Mesothelial cell of epicardium (in vitro differentiated cells): ENCODE measurements around the gene ARFGEF3. TPM values are rescaled to one million over a fixed set of nuclear protein-coding genes. Genes with fewer than 3 reads are reported as not detected.

Source experiments
- DNase-seq, 2 experiments: peaks; one replicate each; pipeline ENCODE4 v3.0.0; 2021; ENCODE audit warnings: low spot score in 2 of 2; ENCODE audit not compliant: unreplicated experiment in 2 of 2
- H3K27ac Mint-ChIP-seq: 2 replicates; pipeline ENCODE4 v1.8.0; 2021; ENCODE audit warnings: mixed read lengths
- H3K27me3 Mint-ChIP-seq: 2 replicates; pipeline ENCODE4 v1.8.0; 2021; ENCODE audit warnings: low read depth, mixed read lengths
- H3K36me3 Mint-ChIP-seq: 2 replicates; pipeline ENCODE4 v1.8.0; 2021; ENCODE audit warnings: mixed read lengths
- H3K4me1 Mint-ChIP-seq: 2 replicates; pipeline ENCODE4 v1.8.0; 2021; ENCODE audit warnings: mixed read lengths
- H3K4me3 Mint-ChIP-seq: 2 replicates; pipeline ENCODE4 v1.8.0; 2021; ENCODE audit warnings: mild to moderate bottlenecking, moderate library complexity, mixed read lengths
- H3K9me3 Mint-ChIP-seq: 2 replicates; pipeline ENCODE4 v1.8.0; 2021; ENCODE audit warnings: mixed read lengths
- total RNA-seq: library from RNA; stranded (reverse); gene quantifications from 3 replicates; pipeline ENCODE4 v1.2.1, GENCODE V29; 2021
- TF ChIP-seq, protein P1 (sequence below): fragments of 200-600 bp; sonication (generic); IDR thresholded peaks from one replicate; pipeline ENCODE4 v1.5.0; 2021; ENCODE audit warnings: antibody characterized with exemption; ENCODE audit not compliant: unreplicated experiment

ARFGEF3 gene
- total RNA-seq, 1 donor from 2014 or later, result 6.1 TPM

DNA sequence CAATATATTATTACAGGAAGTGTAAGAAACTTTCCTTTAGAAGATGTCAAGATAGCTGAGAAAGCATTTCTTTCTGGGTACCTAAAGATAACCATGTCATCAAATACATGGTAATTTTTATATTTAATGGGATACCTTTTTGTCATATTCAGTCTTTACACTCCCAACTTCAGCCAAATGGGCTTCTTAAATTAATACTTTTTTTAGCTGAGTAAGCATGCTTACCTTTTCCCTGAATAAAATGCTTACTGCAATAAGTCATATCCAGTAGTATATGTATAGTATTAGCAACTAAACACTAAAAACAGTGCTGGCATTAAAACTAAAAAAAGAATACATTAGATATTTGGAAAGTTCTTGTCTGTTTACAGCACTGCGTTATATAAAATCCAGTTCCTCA, 74.0 kb downstream of the ARFGEF3 start:
- H3K4me3 Mint-ChIP-seq, result no peak overlapping the region
- no peak overlapping the region for H3K27ac Mint-ChIP-seq
- TF ChIP-seq, protein P1, sequence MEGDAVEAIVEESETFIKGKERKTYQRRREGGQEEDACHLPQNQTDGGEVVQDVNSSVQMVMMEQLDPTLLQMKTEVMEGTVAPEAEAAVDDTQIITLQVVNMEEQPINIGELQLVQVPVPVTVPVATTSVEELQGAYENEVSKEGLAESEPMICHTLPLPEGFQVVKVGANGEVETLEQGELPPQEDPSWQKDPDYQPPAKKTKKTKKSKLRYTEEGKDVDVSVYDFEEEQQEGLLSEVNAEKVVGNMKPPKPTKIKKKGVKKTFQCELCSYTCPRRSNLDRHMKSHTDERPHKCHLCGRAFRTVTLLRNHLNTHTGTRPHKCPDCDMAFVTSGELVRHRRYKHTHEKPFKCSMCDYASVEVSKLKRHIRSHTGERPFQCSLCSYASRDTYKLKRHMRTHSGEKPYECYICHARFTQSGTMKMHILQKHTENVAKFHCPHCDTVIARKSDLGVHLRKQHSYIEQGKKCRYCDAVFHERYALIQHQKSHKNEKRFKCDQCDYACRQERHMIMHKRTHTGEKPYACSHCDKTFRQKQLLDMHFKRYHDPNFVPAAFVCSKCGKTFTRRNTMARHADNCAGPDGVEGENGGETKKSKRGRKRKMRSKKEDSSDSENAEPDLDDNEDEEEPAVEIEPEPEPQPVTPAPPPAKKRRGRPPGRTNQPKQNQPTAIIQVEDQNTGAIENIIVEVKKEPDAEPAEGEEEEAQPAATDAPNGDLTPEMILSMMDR, result no peak
- H3K36me3 Mint-ChIP-seq, result no peaks in the 10 kb centered on the region
- H3K9me3 Mint-ChIP-seq, result no peaks in the 10 kb centered on the region
- DNase-seq, result no peak
- peaks cover 30% of the 10 kb centered on the region for H3K4me1 Mint-ChIP-seq
- no peaks in the 10 kb centered on the region for H3K27me3 Mint-ChIP-seq

GRCh38 chr6:138237463-138237862, 75.7 kb downstream of the ARFGEF3 start:
- H3K9me3 Mint-ChIP-seq, result no peaks in the 10 kb centered on the region
- DNase-seq, result no peak
- no peak overlapping the region for H3K4me3 Mint-ChIP-seq
- peaks cover 20% of the 10 kb centered on the region for H3K4me1 Mint-ChIP-seq
- H3K27me3 Mint-ChIP-seq, result no peaks in the 10 kb centered on the region
- TF ChIP-seq, protein P1, result no peak
- no peaks in the 10 kb centered on the region for H3K36me3 Mint-ChIP-seq
- no peak overlapping the region for H3K27ac Mint-ChIP-seq

DNA sequence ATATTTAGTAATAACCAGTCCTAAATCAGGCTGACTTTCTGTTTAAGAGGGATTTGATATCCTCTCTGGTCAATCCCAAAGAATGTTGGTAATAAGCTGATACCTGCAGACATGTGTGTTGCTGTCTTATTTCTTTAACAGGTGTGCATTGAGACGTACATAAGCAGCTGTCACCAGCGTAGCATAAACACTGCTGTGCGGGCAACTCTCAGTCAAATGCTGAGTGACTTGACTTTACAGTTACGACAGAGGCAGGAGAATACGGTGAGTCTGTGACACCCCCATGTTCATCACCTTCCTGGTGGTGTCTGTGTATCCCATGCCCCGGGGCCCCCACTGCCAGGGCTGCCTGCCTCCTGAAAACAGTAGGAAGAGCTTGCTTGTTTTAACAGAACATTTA, 76.6 kb downstream of the ARFGEF3 start:
- Mint-ChIP-seq H3K4me3 (no peak overlapping the region), H3K27ac (no peak overlapping the region), H3K36me3 (no peaks in the 10 kb centered on the region), H3K9me3 (no peaks in the 10 kb centered on the region), H3K27me3 (no peaks in the 10 kb centered on the region), H3K4me1 (peaks cover 20% of the 10 kb centered on the region)
- DNase-seq, result no peak
- TF ChIP-seq, protein P1, result no peak

DNA sequence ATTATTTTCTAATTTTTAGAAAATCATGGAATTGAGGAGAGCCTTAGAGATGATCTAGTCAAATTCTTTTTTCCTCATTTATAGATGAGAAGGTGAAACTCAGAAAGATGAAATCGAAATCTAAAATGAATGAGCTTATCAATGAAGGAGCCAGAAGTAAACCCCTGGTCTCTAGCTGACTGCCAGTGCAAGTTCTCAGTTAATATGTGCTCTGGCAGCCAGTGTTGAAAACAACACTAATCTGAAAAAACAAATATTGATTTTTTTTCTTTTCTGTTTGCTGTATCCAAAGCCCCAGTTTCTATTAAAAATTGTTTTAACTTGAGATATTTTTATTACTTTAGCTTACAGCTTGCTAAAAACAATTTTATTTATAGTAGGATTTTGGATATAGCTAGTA, 78.0 kb downstream of the ARFGEF3 start:
- no peaks in the 10 kb centered on the region for H3K27me3 Mint-ChIP-seq
- peaks cover 11% of the 10 kb centered on the region for H3K4me1 Mint-ChIP-seq
- H3K4me3 Mint-ChIP-seq, result no peak overlapping the region
- H3K36me3 Mint-ChIP-seq, result no peaks in the 10 kb centered on the region
- TF ChIP-seq, protein P1, result no peak
- H3K27ac Mint-ChIP-seq, result no peak overlapping the region
- DNase-seq, result no peak
- no peaks in the 10 kb centered on the region for H3K9me3 Mint-ChIP-seq

DNA sequence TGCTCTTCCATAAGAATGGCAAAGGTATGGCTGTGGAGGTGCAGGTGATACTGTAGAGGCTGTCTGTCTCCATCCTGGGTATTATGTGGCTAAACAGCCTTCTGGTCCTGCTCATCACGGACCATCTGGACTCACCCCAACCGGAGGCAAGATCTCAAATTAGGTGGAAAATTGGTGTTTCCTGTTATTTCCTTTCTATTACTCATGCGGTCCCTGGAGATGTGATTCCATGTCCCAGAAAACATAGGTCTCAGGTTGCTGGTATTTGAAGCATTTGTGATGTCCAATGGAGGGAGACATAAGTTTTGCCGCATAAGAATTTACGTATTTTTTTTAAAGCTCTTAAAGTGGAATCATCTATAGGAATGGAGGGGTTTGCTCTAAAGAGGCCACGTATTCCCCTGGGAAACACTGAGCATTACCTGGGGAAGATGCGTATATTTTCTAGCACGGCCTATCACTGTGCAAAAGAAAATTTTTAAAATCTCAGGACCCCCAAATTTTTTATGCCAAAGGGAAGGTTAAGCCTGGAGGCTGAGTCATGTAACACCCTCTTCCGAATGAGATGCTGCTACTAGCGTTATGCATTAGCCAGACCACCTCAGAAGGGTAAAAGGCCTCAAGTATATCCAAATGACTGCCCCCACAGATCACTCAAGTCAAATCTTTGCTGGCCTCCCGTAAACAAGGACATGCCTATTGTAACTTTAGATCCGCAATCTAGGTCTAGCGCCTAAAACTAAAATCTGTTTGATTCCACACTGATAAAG, 78.9 kb downstream of the ARFGEF3 start:
- Mint-ChIP-seq H3K9me3 (no peaks in the 10 kb centered on the region), H3K4me1 (peaks cover 4% of the 10 kb centered on the region), H3K36me3 (no peaks in the 10 kb centered on the region), H3K4me3 (no peak overlapping the region), H3K27me3 (no peaks in the 10 kb centered on the region), H3K27ac (no peak overlapping the region)
- no peak for DNase-seq
- TF ChIP-seq, protein P1, result no peak
